Adipocyte (in vitro differentiated cells): ENCODE measurements around the gene E2F3.

Experiments used
- DNase-seq: peaks from one replicate; pipeline ENCODE4 v3.0.0-alpha.2; 2015; ENCODE audit warnings: low read depth
- H3K27me3 ChIP-seq: replicated peaks from 2 replicates; pipeline ENCODE4 v1.7.0; 2013; ENCODE audit warnings: mild to moderate bottlenecking, low read length, moderate library complexity; ENCODE audit not compliant: control insufficient read depth, insufficient read depth
- H3K36me3 ChIP-seq: 2 replicates; pipeline ENCODE4 v1.7.0; 2013; ENCODE audit warnings: low read length, mild to moderate bottlenecking, moderate library complexity; ENCODE audit not compliant: control insufficient read depth, insufficient read depth, severe bottlenecking
- H3K4me1 ChIP-seq: 2 replicates; pipeline ENCODE4 v1.7.0; 2013; ENCODE audit warnings: mild to moderate bottlenecking, low read length, moderate library complexity; ENCODE audit not compliant: control insufficient read depth, insufficient read depth
- H3K4me3 ChIP-seq: 2 replicates; pipeline ENCODE4 v1.7.0; 2013; ENCODE audit warnings: mild to moderate bottlenecking, low read length, moderate library complexity
- H3K9ac ChIP-seq: 2 replicates; pipeline ENCODE4 v1.7.0; 2013; ENCODE audit warnings: mild to moderate bottlenecking, low read length, moderate library complexity
- H3K9me3 ChIP-seq: 2 replicates; pipeline ENCODE4 v1.7.0; 2013; ENCODE audit warnings: mild to moderate bottlenecking, low read length, moderate library complexity; ENCODE audit not compliant: control insufficient read depth

E2F3 gene

DNA sequence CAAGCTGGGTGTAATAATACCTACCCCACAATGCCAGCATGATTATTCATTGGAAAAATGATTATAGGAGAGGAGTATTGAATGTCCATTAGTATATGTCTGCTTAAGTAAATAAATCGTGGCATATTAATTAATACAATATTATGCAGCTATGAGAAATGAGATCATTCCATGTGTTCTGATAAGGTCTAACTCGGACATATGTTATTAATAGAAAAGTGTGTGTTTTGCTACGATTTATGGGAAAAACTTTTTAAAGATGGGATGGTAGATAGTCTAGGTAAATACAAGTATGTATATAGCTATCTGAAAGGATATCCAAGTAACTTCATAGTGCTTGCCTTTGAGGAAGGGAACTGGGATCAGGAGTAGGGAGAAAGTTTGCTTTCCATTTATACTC, 71.1 kb downstream of the E2F3 start:
- Histone ChIP-seq H3K4me1 (no peaks in the 10 kb centered on the region), H3K9me3 (no peaks in the 10 kb centered on the region), H3K36me3 (peaks cover 12% of the 10 kb centered on the region), H3K4me3 (no peak overlapping the region), H3K9ac (no peak overlapping the region), H3K27me3 (no peaks in the 10 kb centered on the region)
- DNase-seq = no peak

DNA sequence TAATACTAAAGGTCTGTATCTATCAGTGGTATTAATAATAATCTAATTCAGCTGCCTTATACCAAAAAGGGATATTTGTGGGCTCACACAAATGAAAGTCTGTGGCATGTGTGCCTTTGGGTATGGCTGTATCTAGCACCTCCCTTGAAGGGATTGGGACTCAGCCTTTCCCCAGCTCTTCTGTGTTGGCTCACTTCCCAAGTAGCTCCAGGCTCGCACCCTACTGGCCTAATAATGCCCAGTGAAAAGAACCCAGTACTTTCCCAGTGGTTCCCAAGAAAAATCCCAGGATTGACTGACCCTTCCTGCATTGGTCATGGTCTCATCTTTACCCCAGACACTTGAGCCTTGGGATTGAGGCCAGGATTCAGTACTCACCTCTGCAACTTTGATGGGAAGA, 71.8 kb downstream of the E2F3 start:
- no peak overlapping the region for H3K9ac ChIP-seq
- peaks cover 8% of the 10 kb centered on the region for H3K36me3 ChIP-seq
- H3K9me3 ChIP-seq = no peaks in the 10 kb centered on the region
- no peaks in the 10 kb centered on the region for H3K27me3 ChIP-seq
- H3K4me1 ChIP-seq = no peaks in the 10 kb centered on the region
- no peak for DNase-seq
- no peak overlapping the region for H3K4me3 ChIP-seq

DNA sequence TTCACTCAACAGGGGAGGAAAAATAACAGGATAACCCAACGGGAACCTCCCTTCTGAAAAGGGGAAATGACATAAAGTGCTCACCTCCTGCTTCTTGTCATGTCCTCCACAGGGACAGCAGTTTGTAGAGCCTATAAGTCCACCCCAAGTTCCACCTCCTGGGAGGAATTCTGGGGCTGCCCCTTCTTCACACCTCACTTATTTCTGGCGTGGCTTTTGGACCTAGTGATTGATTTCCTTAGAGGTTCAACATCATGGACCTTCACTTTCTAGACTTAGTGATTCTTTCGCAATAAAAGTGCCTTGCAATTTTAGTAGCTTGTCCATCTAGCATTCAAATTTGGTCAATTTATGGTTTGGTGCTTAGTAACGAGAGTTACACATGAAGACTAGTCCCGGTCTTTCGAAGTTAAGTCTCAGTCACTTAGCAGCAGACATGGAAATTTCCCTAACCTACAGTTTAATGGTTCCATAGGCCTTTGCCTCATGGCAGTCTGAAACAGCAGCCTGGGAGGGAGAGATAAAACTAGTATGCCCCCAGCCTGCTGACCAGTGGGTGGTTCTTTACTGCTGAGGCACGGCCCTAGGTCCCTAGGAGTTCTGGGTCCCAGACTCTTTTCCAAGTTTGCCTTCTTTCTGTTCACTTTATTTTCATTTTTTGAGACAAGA, 73.3 kb downstream of the E2F3 start:
- Histone ChIP-seq H3K36me3 (peaks cover 6% of the 10 kb centered on the region), H3K27me3 (no peaks in the 10 kb centered on the region), H3K9ac (no peak overlapping the region)

DNA sequence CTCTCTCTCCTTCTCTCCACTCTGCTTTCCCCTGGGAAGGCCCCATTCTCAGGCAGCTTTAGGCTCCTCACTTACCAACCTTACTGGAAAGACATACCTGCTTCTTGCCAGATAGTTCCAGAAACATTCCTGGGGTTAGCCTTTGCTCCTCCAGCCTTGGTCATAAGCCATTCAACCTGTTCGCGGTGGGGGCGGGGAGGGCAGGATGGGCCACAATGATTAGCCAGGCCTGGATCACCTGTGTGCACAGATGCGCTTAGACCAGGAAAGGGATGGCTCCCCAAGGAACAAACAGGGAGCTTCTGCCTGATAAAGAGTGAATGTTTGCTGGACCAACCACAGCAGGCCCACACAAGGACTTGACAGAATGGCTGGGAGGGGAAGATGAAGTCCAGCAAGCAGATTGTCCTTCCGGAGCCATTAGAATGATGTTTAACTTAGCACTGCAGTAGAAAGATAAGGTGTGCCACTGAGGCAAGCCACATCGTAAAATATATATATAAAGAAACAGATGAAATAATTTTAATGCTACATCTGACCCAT, 74.9 kb downstream of the E2F3 start:
- H3K27me3 ChIP-seq = no peaks in the 10 kb centered on the region
- no peak overlapping the region for H3K9ac ChIP-seq
- H3K4me3 ChIP-seq = no peak overlapping the region
- H3K36me3 ChIP-seq = peaks cover 20% of the 10 kb centered on the region
- no peak for DNase-seq
- no peaks in the 10 kb centered on the region for H3K9me3 ChIP-seq
- H3K4me1 ChIP-seq = no peaks in the 10 kb centered on the region

More for the DNA sequence above, 73.3 kb downstream of the E2F3 start:
- no peak overlapping the region for H3K4me3 ChIP-seq
- no peaks in the 10 kb centered on the region for H3K9me3 ChIP-seq
- DNase-seq = no peak
- no peaks in the 10 kb centered on the region for H3K4me1 ChIP-seq

DNA sequence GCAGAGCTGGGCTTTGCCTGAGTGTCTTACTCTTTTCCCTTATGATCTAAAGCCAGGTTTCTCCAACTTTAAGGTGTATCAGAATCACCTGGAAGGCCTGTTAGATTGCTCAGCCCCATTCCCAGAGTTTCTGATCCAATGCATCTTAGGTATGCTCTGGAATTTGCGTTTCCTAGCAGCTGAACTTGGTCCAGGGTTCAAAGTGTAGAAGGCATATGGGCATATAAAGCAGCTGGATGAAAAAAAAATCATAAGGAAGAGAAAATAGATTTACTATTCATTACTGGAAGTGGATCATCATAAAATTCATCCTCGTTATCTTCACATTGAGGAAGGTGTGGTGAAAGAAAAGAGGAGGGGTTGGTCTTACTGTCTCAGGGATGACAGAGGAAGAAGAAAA, 75.8 kb downstream of the E2F3 start:
- H3K27me3 ChIP-seq = no peaks in the 10 kb centered on the region
- H3K9me3 ChIP-seq = no peaks in the 10 kb centered on the region
- no peak for DNase-seq
- peaks cover 28% of the 10 kb centered on the region for H3K36me3 ChIP-seq
- no peak overlapping the region for H3K9ac ChIP-seq
- no peaks in the 10 kb centered on the region for H3K4me1 ChIP-seq
- no peak overlapping the region for H3K4me3 ChIP-seq

DNA sequence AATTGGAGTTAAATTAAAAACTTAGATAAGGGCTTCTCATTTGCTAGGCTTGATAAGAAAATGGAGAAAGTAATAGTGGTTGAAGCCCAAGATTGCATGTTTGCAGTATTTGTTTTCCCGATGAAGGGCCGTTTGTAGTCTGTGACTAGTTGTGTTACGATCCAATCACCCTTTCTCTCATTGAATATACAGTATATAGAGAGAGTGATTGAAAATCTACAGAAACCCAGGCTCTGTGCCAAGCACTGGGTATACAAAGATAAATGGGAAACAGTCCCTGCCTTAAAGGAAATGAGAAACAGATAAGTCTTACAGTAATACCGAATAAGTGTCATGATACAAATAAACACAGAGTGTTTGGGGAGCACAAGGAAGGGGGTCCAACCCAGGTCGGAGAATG, 77.4 kb downstream of the E2F3 start:
- Histone ChIP-seq H3K9ac (no peak overlapping the region), H3K27me3 (no peaks in the 10 kb centered on the region), H3K36me3 (peaks cover 36% of the 10 kb centered on the region), H3K4me1 (peaks cover 11% of the 10 kb centered on the region), H3K9me3 (no peaks in the 10 kb centered on the region), H3K4me3 (no peak overlapping the region)
- DNase-seq = no peak

DNA sequence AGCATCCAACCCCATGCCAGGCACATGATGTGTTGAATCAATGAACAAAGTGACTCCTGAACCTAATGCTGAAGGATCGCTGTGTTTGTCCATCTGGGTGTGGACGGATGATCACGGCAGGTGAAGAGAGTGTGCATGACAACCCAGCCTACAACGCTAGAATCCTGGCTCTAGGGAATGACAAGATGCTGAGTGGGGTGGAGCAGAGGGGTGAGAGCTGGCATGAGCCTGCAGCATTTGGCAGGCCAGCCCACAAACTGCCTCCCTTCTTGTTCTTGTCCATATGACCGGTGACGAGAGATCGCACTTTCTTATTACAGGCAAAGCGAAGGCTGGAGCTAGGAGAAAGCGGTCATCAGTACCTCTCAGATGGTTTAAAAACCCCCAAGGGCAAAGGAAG, 77.8 kb downstream of the E2F3 start:
- DNase-seq = no peak
- Histone ChIP-seq H3K9me3 (no peaks in the 10 kb centered on the region), H3K9ac (no peak overlapping the region), H3K36me3 (peaks cover 36% of the 10 kb centered on the region), H3K4me3 (no peak overlapping the region), H3K27me3 (no peaks in the 10 kb centered on the region), H3K4me1 (peaks cover 16% of the 10 kb centered on the region)

DNA sequence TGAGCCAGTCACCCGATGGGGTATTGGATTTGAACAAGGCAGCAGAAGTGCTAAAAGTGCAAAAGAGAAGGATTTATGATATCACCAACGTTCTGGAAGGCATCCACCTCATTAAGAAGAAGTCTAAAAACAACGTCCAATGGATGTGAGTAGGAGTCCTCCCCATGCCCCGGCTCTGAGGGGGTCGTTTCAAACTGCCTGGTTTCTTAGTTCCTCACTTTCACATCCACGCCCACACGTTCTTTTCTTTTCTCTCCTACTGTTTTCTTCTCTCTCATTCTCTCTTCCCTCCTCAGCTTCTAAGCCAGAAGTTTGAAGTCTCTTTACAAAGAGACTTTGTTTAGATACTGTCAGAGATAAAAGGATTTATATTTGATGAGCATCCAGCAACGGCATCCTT, 79.6 kb downstream of the E2F3 start:
- no peaks in the 10 kb centered on the region for H3K9me3 ChIP-seq

DNA sequence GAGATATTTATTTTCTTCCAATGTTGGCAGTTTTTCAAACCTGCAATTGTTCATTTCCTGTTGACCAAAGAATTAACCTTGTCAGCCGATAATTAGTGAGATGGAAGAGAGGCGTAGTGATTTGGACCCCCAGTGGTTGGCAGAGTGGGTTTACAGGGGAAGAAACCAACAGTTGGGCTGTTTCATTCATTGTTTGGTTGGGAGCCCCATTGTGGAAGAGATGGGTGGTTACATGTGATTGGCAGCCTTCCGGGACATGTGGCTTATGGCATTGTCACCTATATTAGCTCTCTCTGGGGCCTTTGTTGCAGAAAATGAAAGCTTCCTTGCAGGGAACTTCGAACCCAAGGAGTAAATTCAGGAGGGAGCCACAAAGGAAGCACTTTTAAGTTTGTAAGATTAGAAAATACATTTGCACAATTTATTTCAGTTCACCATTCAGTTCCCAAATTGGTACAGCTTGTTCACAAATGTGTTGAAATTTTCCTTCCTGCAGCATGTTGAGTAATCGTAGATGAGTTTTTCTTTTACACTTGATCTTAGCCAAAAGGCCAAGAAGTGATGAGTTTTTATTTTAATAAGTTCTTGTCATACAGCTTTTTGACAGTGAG, 82.3 kb downstream of the E2F3 start:
- Histone ChIP-seq H3K9ac (peak overlapping the region; percentile 47), H3K27me3 (no peaks in the 10 kb centered on the region), H3K9me3 (no peaks in the 10 kb centered on the region), H3K36me3 (peaks cover 62% of the 10 kb centered on the region), H3K4me1 (peaks cover 22% of the 10 kb centered on the region), H3K4me3 (peak overlapping the region; percentile 63)
- DNase-seq = peak; percentile 36

More for the DNA sequence above, 79.6 kb downstream of the E2F3 start:
- Histone ChIP-seq H3K4me1 (peaks cover 22% of the 10 kb centered on the region), H3K27me3 (no peaks in the 10 kb centered on the region), H3K36me3 (peaks cover 43% of the 10 kb centered on the region), H3K4me3 (no peak overlapping the region), H3K9ac (no peak overlapping the region)
- no peak for DNase-seq

DNA sequence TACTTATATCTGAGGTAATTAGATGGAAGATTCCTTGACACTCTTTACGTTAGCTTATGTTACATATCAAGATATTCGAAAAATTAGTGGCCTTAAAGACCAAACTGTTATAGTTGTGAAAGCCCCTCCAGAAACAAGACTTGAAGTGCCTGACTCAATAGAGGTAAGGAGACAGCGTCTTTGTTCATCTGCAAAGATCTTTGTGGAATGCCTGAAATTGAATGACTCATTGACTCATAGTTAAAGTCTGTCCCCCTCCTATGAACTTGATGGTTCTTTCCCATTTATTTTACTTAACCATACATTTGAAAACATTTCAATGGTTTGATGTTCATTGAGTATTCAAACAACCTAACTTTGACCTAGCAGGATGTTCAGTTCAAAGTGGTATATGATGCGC, 85.0 kb downstream of the E2F3 start:
- H3K36me3 ChIP-seq = peaks cover 70% of the 10 kb centered on the region
- no peaks in the 10 kb centered on the region for H3K27me3 ChIP-seq
- no peaks in the 10 kb centered on the region for H3K9me3 ChIP-seq
- no peak overlapping the region for H3K9ac ChIP-seq
- H3K4me3 ChIP-seq = no peak overlapping the region
- no peak for DNase-seq
- H3K4me1 ChIP-seq = peaks cover 22% of the 10 kb centered on the region

DNA sequence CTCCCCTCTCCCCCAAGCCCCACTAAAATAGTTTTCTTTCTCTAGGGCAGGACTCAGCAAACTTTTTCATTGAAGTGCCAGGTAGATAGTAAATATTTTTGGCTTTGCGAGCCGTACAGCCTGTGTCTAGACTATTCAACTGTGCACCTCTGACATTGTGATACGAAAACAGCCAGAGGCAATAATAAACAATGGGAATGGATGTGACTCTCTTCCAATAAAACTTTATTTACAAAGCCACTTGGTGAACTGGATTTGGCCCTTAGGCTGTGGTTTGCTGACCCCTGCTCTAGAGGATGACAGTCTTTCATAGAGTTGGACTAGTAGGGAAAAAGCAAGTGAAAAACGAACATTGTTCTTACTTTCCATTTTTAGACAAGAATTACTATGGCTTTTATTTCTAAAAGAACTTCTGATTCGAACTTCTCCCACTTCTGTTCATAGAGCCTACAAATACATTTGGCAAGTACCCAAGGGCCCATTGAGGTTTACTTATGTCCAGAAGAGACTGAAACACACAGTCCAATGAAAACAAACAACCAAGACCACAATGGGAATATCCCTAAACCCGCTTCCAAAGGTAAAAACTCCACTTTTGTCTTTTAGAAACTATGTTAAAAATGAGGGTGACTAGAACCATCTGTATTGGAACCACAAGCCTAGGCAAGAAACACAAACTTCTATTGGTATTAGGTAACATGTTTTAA, 86.1 kb downstream of the E2F3 start:
- H3K4me1 ChIP-seq = peaks cover 22% of the 10 kb centered on the region
- no peak for DNase-seq
- H3K9me3 ChIP-seq = no peaks in the 10 kb centered on the region
- no peaks in the 10 kb centered on the region for H3K27me3 ChIP-seq
- H3K36me3 ChIP-seq = peaks cover 61% of the 10 kb centered on the region
- H3K9ac ChIP-seq = no peak overlapping the region
- H3K4me3 ChIP-seq = no peak overlapping the region
